Tibial nerve (tissue), 4 donors: ENCODE measurements around the gene CAB39L.

ENCODE experiments used
- EP300 ChIP-seq, 2 donors: sonication (generic); formaldehyde crosslinking; IDR thresholded peaks; one replicate each; pipeline ENCODE4 v1.6.1; 2017; ENCODE audit warnings: antibody characterized with exemption in 2 of 2, mild to moderate bottlenecking in 1 of 2
- POLR2A ChIP-seq, 2 donors: fragments of 450-650 bp; IDR thresholded peaks; one replicate each; pipeline ENCODE4 v1.6.1; 2017; ENCODE audit warnings: antibody characterized with exemption in 2 of 2, mild to moderate bottlenecking in 2 of 2, moderate library complexity in 2 of 2
- TF ChIP-seq, protein P1 (sequence below), 5 experiments: fragments of 200-600 bp in 3 of 5; fragments of 450-650 bp in 2 of 5; sonication (generic) in 3 of 5; IDR thresholded peaks; one replicate each; pipeline ENCODE4 v1.5.1; 2016 to 2019; ENCODE audit warnings: antibody characterized with exemption in 5 of 5, mild to moderate bottlenecking in 3 of 5, moderate library complexity in 2 of 5

DNA sequence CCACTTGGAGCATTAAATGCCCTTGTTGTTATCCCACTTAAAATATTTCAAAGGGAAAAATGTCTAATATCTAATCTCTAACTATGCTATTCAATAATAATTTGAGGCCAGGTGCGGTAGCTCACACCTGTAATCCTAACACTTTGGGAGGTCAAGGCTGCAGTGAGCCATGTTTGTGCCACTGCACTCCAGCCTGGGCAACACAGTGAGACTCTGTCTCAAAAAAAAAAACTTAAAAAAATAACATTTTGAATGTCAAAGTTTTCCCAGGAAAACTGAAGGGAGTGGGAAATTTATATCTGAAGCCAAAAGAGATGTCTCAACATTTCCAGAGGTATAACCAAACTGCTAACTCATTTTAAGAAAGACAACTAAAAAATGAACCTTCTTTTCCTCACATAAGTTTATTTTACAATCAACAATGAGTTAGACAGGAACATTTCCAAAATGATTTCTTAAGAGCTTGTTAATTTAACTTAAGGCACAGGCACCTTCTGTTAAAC is 47.9 kb downstream of the CAB39L start:
- TF ChIP-seq, protein P1, sequence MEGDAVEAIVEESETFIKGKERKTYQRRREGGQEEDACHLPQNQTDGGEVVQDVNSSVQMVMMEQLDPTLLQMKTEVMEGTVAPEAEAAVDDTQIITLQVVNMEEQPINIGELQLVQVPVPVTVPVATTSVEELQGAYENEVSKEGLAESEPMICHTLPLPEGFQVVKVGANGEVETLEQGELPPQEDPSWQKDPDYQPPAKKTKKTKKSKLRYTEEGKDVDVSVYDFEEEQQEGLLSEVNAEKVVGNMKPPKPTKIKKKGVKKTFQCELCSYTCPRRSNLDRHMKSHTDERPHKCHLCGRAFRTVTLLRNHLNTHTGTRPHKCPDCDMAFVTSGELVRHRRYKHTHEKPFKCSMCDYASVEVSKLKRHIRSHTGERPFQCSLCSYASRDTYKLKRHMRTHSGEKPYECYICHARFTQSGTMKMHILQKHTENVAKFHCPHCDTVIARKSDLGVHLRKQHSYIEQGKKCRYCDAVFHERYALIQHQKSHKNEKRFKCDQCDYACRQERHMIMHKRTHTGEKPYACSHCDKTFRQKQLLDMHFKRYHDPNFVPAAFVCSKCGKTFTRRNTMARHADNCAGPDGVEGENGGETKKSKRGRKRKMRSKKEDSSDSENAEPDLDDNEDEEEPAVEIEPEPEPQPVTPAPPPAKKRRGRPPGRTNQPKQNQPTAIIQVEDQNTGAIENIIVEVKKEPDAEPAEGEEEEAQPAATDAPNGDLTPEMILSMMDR (IDR thresholded peaks at IDR 0.05) = no peak
- no peak for TF ChIP-seq POLR2A (IDR thresholded peaks at IDR 0.05)
- TF ChIP-seq EP300 (IDR thresholded peaks at IDR 0.05) = no peak
